Glutamatergic neuron (in vitro differentiated cells): ENCODE results near the gene OTOA. TPM values are rescaled to one million over a fixed set of nuclear protein-coding genes. Genes with fewer than 3 reads are reported as not detected.
"Not testable (repeated sequence)": the region's sequence is repeated elsewhere in the genome, so short reads cannot be mapped to it uniquely, and the experiment has no call there.

Experiments
- DNase-seq: peaks from one replicate; pipeline ENCODE4 v3.0.0; 2022
- H3K27ac Mint-ChIP-seq: one replicate; pipeline ENCODE4 v1.8.0; 2020; ENCODE audit warnings: mild to moderate bottlenecking, mixed read lengths, inconsistent platforms; ENCODE audit not compliant: unreplicated experiment
- H3K27me3 Mint-ChIP-seq: one replicate; pipeline ENCODE4 v1.8.0; 2020; ENCODE audit warnings: mild to moderate bottlenecking, moderate library complexity, mixed read lengths, inconsistent platforms; ENCODE audit not compliant: unreplicated experiment
- H3K36me3 Mint-ChIP-seq: one replicate; pipeline ENCODE4 v1.8.0; 2020; ENCODE audit warnings: mild to moderate bottlenecking, mixed read lengths, inconsistent platforms; ENCODE audit not compliant: unreplicated experiment
- H3K4me1 Mint-ChIP-seq: one replicate; pipeline ENCODE4 v1.8.0; 2020; ENCODE audit warnings: mild to moderate bottlenecking, low read depth, mixed read lengths, inconsistent platforms; ENCODE audit not compliant: unreplicated experiment
- H3K4me3 Mint-ChIP-seq: one replicate; pipeline ENCODE4 v1.8.0; 2020; ENCODE audit warnings: mild to moderate bottlenecking, mixed read lengths, inconsistent platforms; ENCODE audit not compliant: unreplicated experiment
- H3K9me3 Mint-ChIP-seq: one replicate; pipeline ENCODE4 v1.8.0; 2020; ENCODE audit warnings: mild to moderate bottlenecking, moderate library complexity, mixed read lengths, inconsistent platforms; ENCODE audit not compliant: unreplicated experiment
- CTCF ChIP-seq: fragments of 200-600 bp; sonication (generic); IDR thresholded peaks from one replicate; pipeline ENCODE4 v1.5.0; 2021; ENCODE audit not compliant: partially characterized antibody, unreplicated experiment
- total RNA-seq: library from RNA; stranded (reverse); fragmentation: NEBNext Ultra II Directional; extraction: Animal tissue kit (Norgen Biotek cat#: 25700); gene quantifications from one replicate; pipeline ENCODE4 v1.2.1, GENCODE V29; 2021; ENCODE audit not compliant: unreplicated experiment

Gene OTOA
- total RNA-seq, 1 donor from 2014 or later: not detected

- Mint-ChIP-seq H3K36me3 (no peaks in the 10 kb centered on the region), H3K27ac (no peak overlapping the region), H3K4me1 (peaks cover 4% of the 10 kb centered on the region), H3K27me3 (no peaks in the 10 kb centered on the region), H3K4me3 (no peak overlapping the region), H3K9me3 (no peaks in the 10 kb centered on the region)
- DNase-seq: no peak
- no peak for TF ChIP-seq CTCF
Observed at GRCh38 chr16:21646091-21646490, 17.7 kb upstream of the OTOA start.

- H3K9me3 Mint-ChIP-seq: no peaks in the 10 kb centered on the region
- H3K4me1 Mint-ChIP-seq: peaks cover 4% of the 10 kb centered on the region
- TF ChIP-seq CTCF: no peak
- no peaks in the 10 kb centered on the region for H3K27me3 Mint-ChIP-seq
- no peaks in the 10 kb centered on the region for H3K36me3 Mint-ChIP-seq
- DNase-seq: no peak
- no peak overlapping the region for H3K4me3 Mint-ChIP-seq
- no peak overlapping the region for H3K27ac Mint-ChIP-seq
Observed at GRCh38 chr16:21646721-21647561, 16.8 kb upstream of the OTOA start.

- no peak for DNase-seq
Observed at GRCh38 chr16:21647562-21648164, 16.1 kb upstream of the OTOA start.

GRCh38 chr16:21649826-21650406 lies 13.9 kb upstream of the OTOA start:
- not testable (repeated sequence) for H3K4me3 Mint-ChIP-seq, H3K9me3 Mint-ChIP-seq, DNase-seq

More at GRCh38 chr16:21647562-21648164, 16.1 kb upstream of the OTOA start:
- peaks cover 4% of the 10 kb centered on the region for H3K4me1 Mint-ChIP-seq
- no peak for TF ChIP-seq CTCF
- no peak overlapping the region for H3K4me3 Mint-ChIP-seq
- H3K27ac Mint-ChIP-seq: no peak overlapping the region
- no peaks in the 10 kb centered on the region for H3K9me3 Mint-ChIP-seq
- no peaks in the 10 kb centered on the region for H3K27me3 Mint-ChIP-seq
- H3K36me3 Mint-ChIP-seq: no peaks in the 10 kb centered on the region

GRCh38 chr16:21650521-21650920 lies 13.2 kb upstream of the OTOA start:
- H3K9me3 Mint-ChIP-seq: no peaks in the 10 kb centered on the region
- no peak for TF ChIP-seq CTCF

More at GRCh38 chr16:21649826-21650406, 13.9 kb upstream of the OTOA start:
- H3K27me3 Mint-ChIP-seq, H3K36me3 Mint-ChIP-seq, H3K27ac Mint-ChIP-seq, H3K4me1 Mint-ChIP-seq: not testable (repeated sequence)

More at GRCh38 chr16:21650521-21650920, 13.2 kb upstream of the OTOA start:
- Mint-ChIP-seq H3K36me3 (no peaks in the 10 kb centered on the region), H3K4me3 (no peak overlapping the region), H3K27ac (no peak overlapping the region), H3K27me3 (peaks cover 5% of the 10 kb centered on the region), H3K4me1 (peaks cover 4% of the 10 kb centered on the region)
- DNase-seq: no peak
